T-cell (primary cell): Measurements from ENCODE around the gene LOXL4. TPM values are rescaled to one million over a fixed set of nuclear protein-coding genes. Genes with fewer than 3 reads are reported as not detected.

Experiments used
- ATAC-seq, 4 experiments: fragments of 200-7000 bp in 3 of 4; fragments of 150-1000 bp in 1 of 4; cut with Tn5 transposase; replicated peaks in 1 of 4; 1 replicate in 3 of 4; 2 replicates in 1 of 4; pipeline ENCODE4 v1.10.0; 2021; ENCODE audit warnings: moderate library complexity in 3 of 4, mild to moderate bottlenecking in 2 of 4, moderate number of reproducible peaks in 1 of 4
- CTCF ChIA-PET, 2 donors: fragments of 300-600 bp; sonication (Branson Sonifier 250); formaldehyde crosslinking; loops; one replicate each; lab custom pipeline; 2022; ENCODE audit warnings: antibody characterized with exemption in 2 of 2; lab: Charles Lee
- POLR2A ChIA-PET, 2 donors: fragments of 300-600 bp; sonication (Branson Sonifier 250); formaldehyde crosslinking; loops; one replicate each; lab custom pipeline; 2022; ENCODE audit warnings: antibody characterized with exemption in 2 of 2; lab: Charles Lee
- DNase-seq, 35 experiments: peaks; one replicate each; pipeline versions ENCODE4 v3.0.0 to v3.0.0-alpha.2; 2013 to 2023
- H3K27ac ChIP-seq: one replicate; pipeline ENCODE4 v1.5.1; 2013; ENCODE audit warnings: low read length
- H3K27me3 ChIP-seq, 2 experiments: replicated peaks in 1 of 2; 1 replicate in 1 of 2; 2 replicates in 1 of 2; pipeline versions ENCODE4 v1.6.1 to v1.7.0; 2013; ENCODE audit warnings: low read length in 1 of 2, mixed read lengths in 1 of 2; ENCODE audit not compliant: control insufficient read depth in 2 of 2, insufficient read depth in 2 of 2; ENCODE audit errors: extremely low read depth in 1 of 2
- H3K36me3 ChIP-seq, 2 donors: 1 replicate in 1 of 2; 2 replicates in 1 of 2; pipeline versions ENCODE4 v1.6.1 to v1.7.0; 2013; ENCODE audit warnings: low read length in 1 of 2; ENCODE audit not compliant: control insufficient read depth in 2 of 2, insufficient read depth in 1 of 2; ENCODE audit errors: extremely low read depth in 1 of 2
- H3K4me1 ChIP-seq, 2 experiments: 1 replicate in 1 of 2; 2 replicates in 1 of 2; pipeline versions ENCODE4 v1.6.1 to v1.7.0; 2013; ENCODE audit warnings: low read length in 2 of 2, mixed read lengths in 1 of 2; ENCODE audit not compliant: insufficient read depth in 2 of 2, control insufficient read depth in 1 of 2; ENCODE audit errors: extremely low read depth in 1 of 2
- H3K4me3 ChIP-seq, 2 donors: 1 replicate in 1 of 2; 2 replicates in 1 of 2; pipeline versions ENCODE4 v1.5.1 to v1.7.0; 2013; ENCODE audit warnings: mild to moderate bottlenecking in 2 of 2, low read length in 1 of 2, moderate library complexity in 1 of 2; ENCODE audit not compliant: control insufficient read depth in 1 of 2; ENCODE audit errors: extremely low read depth in 1 of 2
- H3K9me3 ChIP-seq: 2 replicates; pipeline ENCODE4 v1.7.0; 2013
- H3K27ac Mint-ChIP-seq, 2 donors: one replicate each; pipeline ENCODE4 v1.8.0; 2020 to 2021; ENCODE audit warnings: mild to moderate bottlenecking in 2 of 2, mixed read lengths in 2 of 2
- H3K27me3 Mint-ChIP-seq, 2 donors: one replicate each; pipeline ENCODE4 v1.8.0; 2021 to 2022; ENCODE audit warnings: mixed read lengths in 2 of 2
- H3K36me3 Mint-ChIP-seq: one replicate; pipeline ENCODE4 v1.8.0; 2021; ENCODE audit warnings: mixed read lengths
- H3K4me1 Mint-ChIP-seq, 3 donors: one replicate each; pipeline ENCODE4 v1.8.0; 2020 to 2022; ENCODE audit warnings: mixed read lengths in 3 of 3, mild to moderate bottlenecking in 1 of 3
- H3K4me3 Mint-ChIP-seq, 3 donors: one replicate each; pipeline ENCODE4 v1.8.0; 2020 to 2022; ENCODE audit warnings: mild to moderate bottlenecking in 3 of 3, mixed read lengths in 3 of 3, moderate library complexity in 3 of 3
- H3K9me3 Mint-ChIP-seq, 3 donors: one replicate each; pipeline ENCODE4 v1.8.0; 2020 to 2022; ENCODE audit warnings: mixed read lengths in 3 of 3
- WGBS: methylation state at CpG from one replicate; pipeline ENCODE4 v1.1.5; 2013; ENCODE audit warnings: missing lambda C conversion rate; ENCODE audit not compliant: insufficient coverage; 5-methylcytosine and 5-hydroxymethylcytosine counted together
- total RNA-seq, 35 experiments: library from RNA in 6 of 35; stranded (reverse) in 6 of 35; fragments of 120-200 nt in 1 of 35; gene quantifications; one replicate each; pipeline versions ENCODE4 v1.2.1 to v1.2.4 and lab custom pipeline; 2013 to 2026

Gene LOXL4
- total RNA-seq: under 1 TPM in 1 of 5 donors, not detected in 4; 0.09 TPM
- 0.06 TPM for total RNA-seq (2013)
- 0 to 0.19 (median 0) reads per million in 29 experiments for total RNA-seq (lab: John Stamatoyannopoulos, UW)

GRCh38 chr10:98267894-98268693 lies at the start of gene LOXL4:
Gene LOXL4, minus strand, starts transcription at chr10:98268194. Its CDS starts 5,175 bp downstream, at chr10:98263019.
- Histone ChIP-seq H3K4me3 (peak within 1 kb of the TSS; percentile 44), H3K36me3 (no peaks in the 10 kb centered on the region), H3K27me3 (peaks cover 0 to 65% of the 10 kb centered on the region in 2 experiments), H3K4me1 (peaks cover 0 to 14% of the 10 kb centered on the region in 2 experiments), H3K9me3 (no peaks in the 10 kb centered on the region), H3K27ac (no peak within 1 kb of the TSS)
- Mint-ChIP-seq H3K27ac (peak within 1 kb of the TSS in 1 of 2 donors; percentile 12), H3K36me3 (no peaks in the 10 kb centered on the region), H3K27me3 (peaks cover 47 to 50% of the 10 kb centered on the region in 2 donors), H3K4me1 (peaks cover 1 to 5% (median 4%) of the 10 kb centered on the region in 3 donors), H3K9me3 (no peaks in the 10 kb centered on the region), H3K4me3 (peak within 1 kb of the TSS; percentile 65 to 79 (median 69))
- ChIA-PET POLR2A (no interaction called here), CTCF (interaction anchor here in 1 of 2 donors (0.6 kb wide), 1 partner anchor 156 kb away, joined by 3 read pairs; no protein-coding TSS in a partner anchor)
- WGBS: 13% methylated on average over 41 of the region's 75 CpGs
- ATAC-seq: peak; percentile 9 to 61 (median 50)
- peak in 3 of 35 experiments; percentile 7 to 40 (median 24) for DNase-seq

GRCh38 chr10:98316661-98317060 lies 48.7 kb upstream of the LOXL4 start:
- H3K36me3 ChIP-seq: no peaks in the 10 kb centered on the region
- ChIA-PET POLR2A (no interaction called here), CTCF (no interaction called here)
- Mint-ChIP-seq H3K9me3 (no peaks in the 10 kb centered on the region), H3K4me3 (no peak overlapping the region), H3K27me3 (peaks cover 14 to 16% of the 10 kb centered on the region in 2 donors), H3K36me3 (no peaks in the 10 kb centered on the region), H3K27ac (no peak overlapping the region), H3K4me1 (no peaks in the 10 kb centered on the region)
- no peak overlapping the region for H3K4me3 ChIP-seq
- DNase-seq: no peak
- H3K27me3 ChIP-seq: peaks cover 0 to 19% of the 10 kb centered on the region in 2 experiments
- H3K4me1 ChIP-seq: no peaks in the 10 kb centered on the region
- no peaks in the 10 kb centered on the region for H3K9me3 ChIP-seq
- ATAC-seq: no peak
- H3K27ac ChIP-seq: no peak overlapping the region

GRCh38 chr10:98316170-98316569 lies 48.2 kb upstream of the LOXL4 start:
- ATAC-seq (no peak), DNase-seq (no peak)
- Mint-ChIP-seq H3K9me3 (no peaks in the 10 kb centered on the region), H3K27me3 (peaks cover 16 to 17% of the 10 kb centered on the region in 2 donors), H3K4me1 (no peaks in the 10 kb centered on the region), H3K4me3 (no peak overlapping the region), H3K27ac (no peak overlapping the region), H3K36me3 (no peaks in the 10 kb centered on the region)
- POLR2A ChIA-PET: no interaction called here
- H3K4me3 ChIP-seq: no peak overlapping the region
- CTCF ChIA-PET: no interaction called here
- no peaks in the 10 kb centered on the region for H3K4me1 ChIP-seq
- no peaks in the 10 kb centered on the region for H3K9me3 ChIP-seq
- no peaks in the 10 kb centered on the region for H3K36me3 ChIP-seq
- no peak overlapping the region for H3K27ac ChIP-seq
- 86% methylated on average over 2 of the region's 5 CpGs for WGBS
- H3K27me3 ChIP-seq: peaks cover 0 to 22% of the 10 kb centered on the region in 2 experiments

GRCh38 chr10:98314532-98315284 lies 46.7 kb upstream of the LOXL4 start:
- Histone ChIP-seq H3K9me3 (no peaks in the 10 kb centered on the region), H3K27ac (no peak overlapping the region), H3K36me3 (no peaks in the 10 kb centered on the region), H3K4me1 (no peaks in the 10 kb centered on the region), H3K27me3 (peaks cover 0 to 31% of the 10 kb centered on the region in 2 experiments), H3K4me3 (no peak overlapping the region)
- 55% methylated on average over 7 of the region's 8 CpGs for WGBS
- Mint-ChIP-seq H3K9me3 (no peaks in the 10 kb centered on the region), H3K27ac (no peak overlapping the region), H3K4me3 (no peak overlapping the region), H3K36me3 (no peaks in the 10 kb centered on the region), H3K4me1 (no peaks in the 10 kb centered on the region), H3K27me3 (peaks cover 22 to 27% of the 10 kb centered on the region in 2 donors)
- DNase-seq: no peak
- ChIA-PET CTCF (no interaction called here), POLR2A (no interaction called here)
- ATAC-seq: no peak

GRCh38 chr10:98313598-98313997 lies 45.6 kb upstream of the LOXL4 start:
- H3K4me1 Mint-ChIP-seq: peaks cover 0 to 4% (median 0%) of the 10 kb centered on the region in 3 donors
- POLR2A ChIA-PET: no interaction called here
- no peak overlapping the region for H3K27ac Mint-ChIP-seq
- no peaks in the 10 kb centered on the region for H3K36me3 ChIP-seq
- no peaks in the 10 kb centered on the region for H3K9me3 ChIP-seq
- H3K4me3 Mint-ChIP-seq: no peak overlapping the region
- peaks cover 0 to 38% of the 10 kb centered on the region in 2 experiments for H3K27me3 ChIP-seq
- no peaks in the 10 kb centered on the region for H3K9me3 Mint-ChIP-seq
- WGBS: 80% methylated on average over 1 of the region's 3 CpGs
- no peak overlapping the region for H3K4me3 ChIP-seq
- no peak overlapping the region for H3K27ac ChIP-seq
- H3K27me3 Mint-ChIP-seq: peaks cover 25 to 36% of the 10 kb centered on the region in 2 donors
- no peak for ATAC-seq
- DNase-seq: no peak
- H3K4me1 ChIP-seq: no peaks in the 10 kb centered on the region
- no peaks in the 10 kb centered on the region for H3K36me3 Mint-ChIP-seq
- CTCF ChIA-PET: no interaction called here

GRCh38 chr10:98312822-98313221 lies 44.8 kb upstream of the LOXL4 start:
- H3K36me3 Mint-ChIP-seq: no peaks in the 10 kb centered on the region
- Histone ChIP-seq H3K36me3 (no peaks in the 10 kb centered on the region), H3K27ac (no peak overlapping the region), H3K4me1 (no peaks in the 10 kb centered on the region), H3K27me3 (peaks cover 0 to 40% of the 10 kb centered on the region in 2 experiments), H3K9me3 (no peaks in the 10 kb centered on the region), H3K4me3 (no peak overlapping the region)
- DNase-seq (no peak), ATAC-seq (no peak)
- no peaks in the 10 kb centered on the region for H3K9me3 Mint-ChIP-seq
- WGBS: 47% methylated on average over 3 of the region's 5 CpGs
- peaks cover 0 to 4% (median 0%) of the 10 kb centered on the region in 3 donors for H3K4me1 Mint-ChIP-seq
- no peak overlapping the region for H3K4me3 Mint-ChIP-seq
- ChIA-PET POLR2A (no interaction called here), CTCF (interaction anchor here in 1 of 2 donors (1.3 kb wide), 1 partner anchor 20 kb away, joined by 4 read pairs; no protein-coding TSS in a partner anchor)
- H3K27me3 Mint-ChIP-seq: peaks cover 29 to 36% of the 10 kb centered on the region in 2 donors
- H3K27ac Mint-ChIP-seq: no peak overlapping the region
